Medulla oblongata (tissue), 1 donor: ENCODE data around the gene ANGEL2.
"Not testable (repeated sequence)": the region's sequence is repeated elsewhere in the genome, so short reads cannot be mapped to it uniquely, and the experiment has no call there.

Experiments used
- DNase-seq: peaks from one replicate; pipeline ENCODE4 v3.0.0-alpha.2; 2015; ENCODE audit errors: extremely low spot score

Gene ANGEL2

GRCh38 chr1:212975111-212975918 lies 40.4 kb downstream of the ANGEL2 start:
- no peak for DNase-seq

GRCh38 chr1:212974711-212975110 lies 41.0 kb downstream of the ANGEL2 start:
- DNase-seq = no peak

- DNase-seq = no peak
Observed at GRCh38 chr1:212973899-212974298, 41.8 kb downstream of the ANGEL2 start.

GRCh38 chr1:212973426-212973825 lies 42.2 kb downstream of the ANGEL2 start:
- no peak for DNase-seq

- no peak for DNase-seq
Observed at GRCh38 chr1:212971312-212971711, 44.4 kb downstream of the ANGEL2 start.

- no peak for DNase-seq
Observed at GRCh38 chr1:212970085-212970484, 45.6 kb downstream of the ANGEL2 start.

GRCh38 chr1:212968368-212968863 lies 47.3 kb downstream of the ANGEL2 start:
- DNase-seq = no peak

- no peak for DNase-seq
Observed at GRCh38 chr1:212967801-212968200, 47.9 kb downstream of the ANGEL2 start.

- no peak for DNase-seq
Observed at GRCh38 chr1:212966616-212967015, 49.1 kb downstream of the ANGEL2 start.

GRCh38 chr1:212964993-212965392 lies 50.7 kb downstream of the ANGEL2 start:
- DNase-seq = not testable (repeated sequence)

- DNase-seq = no peak
Observed at GRCh38 chr1:212964102-212964501, 51.6 kb downstream of the ANGEL2 start.

GRCh38 chr1:212962509-212962908 lies 53.2 kb downstream of the ANGEL2 start:
- DNase-seq = no peak

- DNase-seq = no peak
Observed at GRCh38 chr1:212960932-212961331, 54.7 kb downstream of the ANGEL2 start.

- no peak for DNase-seq
Observed at GRCh38 chr1:212959266-212960220, 56.1 kb downstream of the ANGEL2 start.

- DNase-seq = no peak
Observed at GRCh38 chr1:212958175-212958574, 57.5 kb downstream of the ANGEL2 start.

GRCh38 chr1:212957546-212957945 lies 58.1 kb downstream of the ANGEL2 start:
- no peak for DNase-seq

GRCh38 chr1:212955961-212956620 lies 59.6 kb downstream of the ANGEL2 start:
- DNase-seq = no peak

GRCh38 chr1:212955098-212955497 lies 60.6 kb downstream of the ANGEL2 start:
- DNase-seq = no peak

- DNase-seq = no peak
Observed at GRCh38 chr1:212954514-212954913, 61.2 kb downstream of the ANGEL2 start.

GRCh38 chr1:212953321-212953720 lies 62.3 kb downstream of the ANGEL2 start:
- DNase-seq = no peak

GRCh38 chr1:212952641-212952976 lies 63.1 kb downstream of the ANGEL2 start:
- DNase-seq = no peak
